ENCODE measurements around the gene STAT1.

GRCh38 chr2:191045141-191045540 is 31.2 kb upstream of the STAT1 start:
- TF ChIP-seq CTCF (IDR thresholded peaks at IDR 0.05), result no peak
- no peak for TF ChIP-seq POLR2AphosphoS5 (IDR thresholded peaks at IDR 0.05)
